Naive thymus-derived CD4-positive, alpha-beta T cell (primary cell): Measurements from ENCODE around the gene ATRN. TPM values are rescaled to one million over a fixed set of nuclear protein-coding genes. Genes with fewer than 3 reads are reported as not detected.
"Not testable (repeated sequence)": the region's sequence is repeated elsewhere in the genome, so short reads cannot be mapped to it uniquely, and the experiment has no call there.

Source experiments
- ATAC-seq: fragments of 150-1000 bp; cut with Tn5 transposase; 2 replicates; pipeline ENCODE4 v1.10.0; 2021; ENCODE audit warnings: mild to moderate bottlenecking, moderate library complexity
- CTCF ChIA-PET: fragments of 350-600 bp; sonication (Branson Sonifier 250); formaldehyde crosslinking; loops from one replicate; lab custom pipeline; 2021; ENCODE audit warnings: antibody characterized with exemption; lab: Charles Lee
- POLR2A ChIA-PET: fragments of 350-600 bp; sonication (Branson Sonifier 250); formaldehyde crosslinking; loops from one replicate; lab custom pipeline; 2021; ENCODE audit warnings: antibody characterized with exemption, inconsistent platforms; lab: Charles Lee
- DNase-seq, 9 donors: peaks; one replicate each; pipeline versions ENCODE4 v3.0.0 to v3.0.0-alpha.2; 2020 to 2022; ENCODE audit warnings: mixed read lengths in 1 of 9
- H3K27ac ChIP-seq: one replicate; pipeline ENCODE4 v1.7.0; 2013; ENCODE audit warnings: mild to moderate bottlenecking, low read depth, low read length, moderate library complexity
- H3K27me3 ChIP-seq, 2 donors: one replicate each; pipeline ENCODE4 v1.7.0; 2013; ENCODE audit warnings: low read length in 2 of 2, mild to moderate bottlenecking in 2 of 2, moderate library complexity in 2 of 2; ENCODE audit not compliant: control insufficient read depth in 2 of 2, insufficient read depth in 2 of 2
- H3K36me3 ChIP-seq, 3 experiments: 1 replicate in 2 of 3; 2 replicates in 1 of 3; pipeline ENCODE4 v1.7.0; 2013; ENCODE audit warnings: low read length in 3 of 3, mild to moderate bottlenecking in 3 of 3, moderate library complexity in 1 of 3; ENCODE audit not compliant: insufficient read depth in 3 of 3, control insufficient read depth in 2 of 3
- H3K4me1 ChIP-seq, 2 donors: one replicate each; pipeline ENCODE4 v1.7.0; 2013; ENCODE audit warnings: low read length in 2 of 2, mild to moderate bottlenecking in 2 of 2, moderate library complexity in 1 of 2; ENCODE audit not compliant: control insufficient read depth in 2 of 2, insufficient read depth in 2 of 2
- H3K4me3 ChIP-seq: 2 replicates; pipeline ENCODE4 v1.7.0; 2013; ENCODE audit warnings: mild to moderate bottlenecking, low read length
- H3K9me3 ChIP-seq, 3 experiments: 1 replicate in 2 of 3; 2 replicates in 1 of 3; pipeline ENCODE4 v1.7.0; 2013; ENCODE audit warnings: low read length in 3 of 3; ENCODE audit not compliant: control insufficient read depth in 2 of 3
- H3K27ac Mint-ChIP-seq, 9 donors: one replicate each; pipeline ENCODE4 v1.8.0; 2020 to 2022; ENCODE audit warnings: mixed read lengths in 9 of 9, mild to moderate bottlenecking in 8 of 9, moderate library complexity in 5 of 9, inconsistent platforms in 2 of 9
- H3K27me3 Mint-ChIP-seq, 5 donors: one replicate each; pipeline ENCODE4 v1.8.0; 2021 to 2022; ENCODE audit warnings: mixed read lengths in 5 of 5, mild to moderate bottlenecking in 1 of 5
- H3K36me3 Mint-ChIP-seq, 5 donors: one replicate each; pipeline ENCODE4 v1.8.0; 2020 to 2022; ENCODE audit warnings: mixed read lengths in 5 of 5, mild to moderate bottlenecking in 3 of 5, inconsistent platforms in 1 of 5
- H3K4me1 Mint-ChIP-seq, 7 donors: one replicate each; pipeline ENCODE4 v1.8.0; 2020 to 2022; ENCODE audit warnings: mixed read lengths in 7 of 7, mild to moderate bottlenecking in 3 of 7, inconsistent platforms in 1 of 7
- H3K4me3 Mint-ChIP-seq, 10 donors: one replicate each; pipeline ENCODE4 v1.8.0; 2020 to 2022; ENCODE audit warnings: mild to moderate bottlenecking in 10 of 10, mixed read lengths in 10 of 10, moderate library complexity in 6 of 10, inconsistent platforms in 2 of 10
- H3K9me3 Mint-ChIP-seq, 11 donors: one replicate each; pipeline ENCODE4 v1.8.0; 2020 to 2022; ENCODE audit warnings: mixed read lengths in 11 of 11, mild to moderate bottlenecking in 4 of 11, inconsistent platforms in 1 of 11, moderate library complexity in 1 of 11
- intact Hi-C, 2 donors: fragments of 100-400 bp; cut with micrococcal nuclease; formaldehyde crosslinking; loops; one replicate each; pipeline ENCODE4 v1.15.1; 2023
- polyA plus RNA-seq, 2 donors: library from polyadenylated mRNA; unstranded; fragments of 300-500 nt; fragmentation: Illumina TruSeq; gene quantifications; one replicate each; pipeline ENCODE4 v1.2.3, GENCODE V29; 2021
- total RNA-seq, 6 experiments: library from RNA in 5 of 6; stranded (reverse) in 5 of 6; gene quantifications; 1 replicate in 5 of 6; 2 replicates in 1 of 6; pipeline ENCODE4 v1.2.3 and lab custom pipeline; 2021 to 2026

ATRN gene
- total and polyA plus RNA-seq, 7 experiments from 2014 or later = 9.2 to 17.5 (median 12.9) TPM

DNA sequence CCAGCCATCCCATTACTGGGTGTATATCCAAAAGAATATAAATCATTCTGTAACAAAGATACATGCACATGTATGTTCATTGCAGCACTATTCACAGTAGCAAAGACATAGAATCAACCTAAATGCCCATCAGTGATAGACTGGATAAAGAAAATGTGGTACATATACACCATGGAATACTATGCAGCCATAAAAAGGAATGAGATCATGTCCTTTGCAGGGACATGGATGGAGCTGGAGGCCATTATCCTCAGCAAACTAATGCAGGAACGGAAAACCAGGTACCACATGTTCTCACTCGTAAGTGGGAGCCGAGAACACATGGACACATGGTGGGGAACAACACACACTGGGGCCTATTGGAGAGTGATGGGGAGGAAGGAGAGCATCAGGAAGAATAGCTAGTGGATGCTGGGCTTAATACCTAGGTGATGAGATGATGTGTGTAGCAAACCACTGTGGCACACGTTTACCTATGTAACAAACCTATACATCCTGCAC is 134.6 kb downstream of the ATRN start:
- H3K36me3 Mint-ChIP-seq = peaks cover 17 to 73% (median 43%) of the 10 kb centered on the region in 5 donors
- H3K27ac ChIP-seq, H3K4me3 ChIP-seq, POLR2A ChIA-PET, H3K4me1 Mint-ChIP-seq, ATAC-seq, CTCF ChIA-PET, H3K4me1 ChIP-seq, H3K27me3 Mint-ChIP-seq, H3K9me3 ChIP-seq, intact Hi-C loops, H3K4me3 Mint-ChIP-seq, H3K27ac Mint-ChIP-seq, H3K9me3 Mint-ChIP-seq, H3K27me3 ChIP-seq, DNase-seq: not testable (repeated sequence)
- peaks cover 3 to 14% (median 10%) of the 10 kb centered on the region in 3 experiments for H3K36me3 ChIP-seq

DNA sequence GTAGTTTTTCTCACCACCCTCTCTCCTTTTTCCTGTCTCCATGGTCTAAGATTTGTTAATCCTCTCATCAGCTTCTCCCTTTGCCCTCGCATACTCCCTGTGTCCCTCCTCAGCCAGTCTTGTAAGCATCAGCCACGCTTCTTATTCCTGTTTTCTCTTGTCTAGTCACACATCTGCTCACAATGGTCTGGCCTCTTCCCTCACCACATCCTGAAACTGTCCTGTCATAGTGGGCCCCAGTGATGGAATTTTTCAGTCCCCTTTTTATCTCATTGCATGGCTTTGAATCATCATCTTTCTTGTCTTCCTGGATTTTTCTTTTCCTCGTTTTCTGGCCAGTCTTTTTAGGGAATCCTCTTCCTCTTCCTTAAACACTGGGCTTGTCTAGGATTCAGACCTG is 135.2 kb downstream of the ATRN start:
- Histone ChIP-seq H3K9me3 (no peaks in the 10 kb centered on the region), H3K36me3 (peaks cover 3 to 12% (median 9%) of the 10 kb centered on the region in 3 experiments), H3K27ac (no peak overlapping the region), H3K27me3 (no peaks in the 10 kb centered on the region), H3K4me3 (no peak overlapping the region), H3K4me1 (no peaks in the 10 kb centered on the region)
- no peak for ATAC-seq
- Mint-ChIP-seq H3K27ac (peak overlapping the region in 2 of 9 donors; percentile 3 to 29), H3K4me3 (no peak overlapping the region), H3K4me1 (peaks cover 0 to 2% (median 0%) of the 10 kb centered on the region in 7 donors), H3K36me3 (peaks cover 15 to 71% (median 43%) of the 10 kb centered on the region in 5 donors), H3K9me3 (no peaks in the 10 kb centered on the region), H3K27me3 (no peaks in the 10 kb centered on the region)
- DNase-seq = no peak
- ChIA-PET POLR2A (interaction anchor here (0.6 kb wide), 1 partner anchor 1565 kb away, joined by 4 read pairs; no protein-coding TSS in a partner anchor), CTCF (no interaction called here)
- intact Hi-C loops = no loop called here

DNA sequence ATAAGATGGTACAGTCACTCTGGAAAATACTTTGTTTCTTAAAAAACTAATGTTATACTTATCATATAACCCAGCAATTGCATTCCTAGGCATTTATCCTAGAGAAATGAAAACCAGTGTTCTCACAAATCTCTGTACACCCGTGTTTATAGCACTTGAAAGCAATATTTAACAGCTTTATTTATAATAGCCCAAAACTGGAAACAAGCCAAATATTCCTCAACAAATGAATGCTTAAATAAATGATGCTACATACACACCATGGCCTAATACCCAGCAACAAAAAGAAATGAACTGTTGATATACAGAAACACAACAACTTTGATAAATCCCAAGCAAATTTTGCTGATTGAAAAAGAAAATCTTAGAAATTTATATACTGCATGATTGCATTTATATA is 141.1 kb downstream of the ATRN start:
- no peak overlapping the region for H3K27ac Mint-ChIP-seq
- no peak overlapping the region for H3K4me3 Mint-ChIP-seq

DNA sequence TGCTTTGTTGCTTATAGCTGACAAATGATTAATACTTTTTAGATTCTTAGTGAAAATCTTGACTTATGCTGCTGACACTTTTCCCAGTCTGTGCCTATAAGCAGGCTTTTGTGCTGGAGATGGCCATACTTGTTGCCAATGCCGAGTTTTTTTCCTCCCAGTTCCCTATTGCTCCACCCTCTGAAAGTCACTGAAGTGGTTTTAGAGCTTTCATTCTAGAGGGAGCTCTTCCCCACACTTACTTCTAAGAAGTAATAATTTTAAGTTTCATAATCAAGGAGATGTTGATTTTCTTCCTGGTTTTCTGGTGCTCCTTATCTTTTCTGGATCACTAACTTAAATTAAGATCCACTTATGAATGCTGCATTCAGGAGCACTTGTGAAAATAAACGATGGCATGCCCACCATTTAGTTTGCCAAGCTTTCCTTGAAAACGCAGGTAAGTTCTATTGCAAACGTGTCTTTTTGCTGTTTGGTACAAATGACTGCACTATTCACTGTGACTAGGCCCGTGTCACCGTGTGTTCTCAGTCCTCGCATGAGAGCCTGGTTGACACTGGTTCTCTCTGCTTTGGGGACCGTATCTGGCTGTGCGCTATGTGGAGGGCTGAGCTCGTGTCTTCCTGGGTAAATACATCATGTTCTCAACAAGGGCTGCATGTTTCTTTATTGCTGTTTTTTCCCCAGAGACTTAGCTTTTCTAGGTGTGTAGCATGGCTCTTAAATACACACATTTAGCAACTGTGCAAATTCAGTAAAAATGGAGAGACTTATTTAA is 142.2 kb downstream of the ATRN start:
- ATAC-seq = no peak
- no peak overlapping the region for H3K4me3 ChIP-seq
- Mint-ChIP-seq H3K4me3 (no peak overlapping the region), H3K27me3 (no peaks in the 10 kb centered on the region), H3K4me1 (no peaks in the 10 kb centered on the region), H3K36me3 (peaks cover 0 to 57% (median 23%) of the 10 kb centered on the region in 5 donors), H3K27ac (peak overlapping the region in 1 of 9 donors; percentile 45), H3K9me3 (no peaks in the 10 kb centered on the region)
- no peak overlapping the region for H3K27ac ChIP-seq
- CTCF ChIA-PET = no interaction called here
- H3K27me3 ChIP-seq = no peaks in the 10 kb centered on the region
- no peaks in the 10 kb centered on the region for H3K4me1 ChIP-seq
- POLR2A ChIA-PET = no interaction called here
- no peak for DNase-seq
- H3K9me3 ChIP-seq = no peaks in the 10 kb centered on the region
- H3K36me3 ChIP-seq = peaks cover 0 to 3% (median 3%) of the 10 kb centered on the region in 3 experiments
- intact Hi-C loops = no loop called here

More for the DNA sequence above, 141.1 kb downstream of the ATRN start:
- no peaks in the 10 kb centered on the region for H3K27me3 Mint-ChIP-seq
- no peaks in the 10 kb centered on the region for H3K9me3 Mint-ChIP-seq
- ChIA-PET POLR2A (no interaction called here), CTCF (interaction anchor here (0.6 kb wide), 1 partner anchor 9 kb away, joined by 4 read pairs; no protein-coding TSS in a partner anchor)
- no peaks in the 10 kb centered on the region for H3K4me1 Mint-ChIP-seq
- Histone ChIP-seq H3K27ac (no peak overlapping the region), H3K4me3 (no peak overlapping the region), H3K27me3 (no peaks in the 10 kb centered on the region), H3K9me3 (no peaks in the 10 kb centered on the region), H3K4me1 (no peaks in the 10 kb centered on the region), H3K36me3 (peaks cover 0 to 3% (median 3%) of the 10 kb centered on the region in 3 experiments)
- intact Hi-C loops = no loop called here
- no peak for DNase-seq
- H3K36me3 Mint-ChIP-seq = peaks cover 0 to 55% (median 14%) of the 10 kb centered on the region in 5 donors
- ATAC-seq = no peak

DNA sequence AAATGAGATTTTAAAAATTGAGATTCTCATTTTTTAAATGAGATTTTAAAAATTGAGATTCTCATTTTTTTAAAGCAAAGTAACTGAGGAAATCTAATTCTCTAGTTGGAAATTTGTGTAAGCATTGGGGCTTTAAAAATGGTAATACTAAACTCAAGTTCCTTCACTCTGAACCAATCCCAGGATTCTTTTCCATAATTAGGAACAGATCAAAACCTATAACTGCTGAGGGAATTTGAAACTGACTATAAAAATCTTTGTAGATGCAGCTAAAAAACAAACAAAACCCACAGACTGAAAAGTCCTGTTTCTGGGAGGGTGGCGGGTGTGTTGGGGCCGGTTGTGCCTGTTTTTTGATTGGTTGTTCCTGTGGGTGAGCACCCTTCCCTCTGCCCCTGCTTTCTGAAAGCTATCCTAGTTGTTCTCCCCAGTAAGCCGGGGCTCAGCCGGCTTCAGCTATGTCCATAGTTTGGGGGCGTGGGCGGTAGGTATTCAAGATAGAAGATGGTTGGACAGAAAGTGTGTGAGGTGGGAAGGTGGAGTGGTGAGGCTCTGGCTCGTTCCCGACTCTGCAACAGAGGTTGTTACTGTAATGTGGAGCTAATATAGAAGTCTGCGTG is 143.1 kb downstream of the ATRN start:
- no peak overlapping the region for H3K27ac ChIP-seq
- CTCF ChIA-PET = no interaction called here

DNA sequence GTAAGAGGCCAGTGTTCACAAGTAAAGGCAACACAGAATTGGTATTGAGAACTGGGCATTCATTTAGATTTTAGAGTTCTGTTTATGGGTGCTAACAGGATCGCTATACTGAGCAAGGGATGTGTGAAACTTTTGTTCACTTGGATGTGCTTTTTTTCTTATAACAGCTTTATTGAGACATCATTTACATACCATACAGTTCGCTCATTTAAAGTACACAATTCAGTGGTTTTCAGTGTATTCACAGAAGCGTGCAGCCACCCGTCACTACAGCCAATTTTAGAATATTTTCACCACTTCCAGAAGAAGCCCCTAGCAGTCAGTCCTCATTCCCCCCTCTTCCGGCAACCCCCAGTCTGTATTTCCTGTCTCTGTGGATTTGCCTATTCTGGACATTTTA is 143.6 kb downstream of the ATRN start:
- CTCF ChIA-PET = no interaction called here
- no peaks in the 10 kb centered on the region for H3K27me3 Mint-ChIP-seq
- ATAC-seq = no peak

More for the DNA sequence above, 143.1 kb downstream of the ATRN start:
- H3K27me3 ChIP-seq = no peaks in the 10 kb centered on the region
- Mint-ChIP-seq H3K27me3 (no peaks in the 10 kb centered on the region), H3K4me3 (no peak overlapping the region), H3K9me3 (no peaks in the 10 kb centered on the region), H3K4me1 (no peaks in the 10 kb centered on the region), H3K36me3 (peaks cover 0 to 59% (median 25%) of the 10 kb centered on the region in 5 donors), H3K27ac (no peak overlapping the region)
- no peaks in the 10 kb centered on the region for H3K9me3 ChIP-seq
- ATAC-seq (no peak), DNase-seq (no peak)
- POLR2A ChIA-PET = no interaction called here
- intact Hi-C loops = no loop called here
- peaks cover 0 to 3% (median 3%) of the 10 kb centered on the region in 3 experiments for H3K36me3 ChIP-seq
- H3K4me1 ChIP-seq = no peaks in the 10 kb centered on the region
- H3K4me3 ChIP-seq = no peak overlapping the region

More for the DNA sequence above, 143.6 kb downstream of the ATRN start:
- Mint-ChIP-seq H3K4me3 (no peak overlapping the region), H3K36me3 (peaks cover 0 to 58% (median 20%) of the 10 kb centered on the region in 5 donors), H3K4me1 (no peaks in the 10 kb centered on the region), H3K9me3 (no peaks in the 10 kb centered on the region), H3K27ac (no peak overlapping the region)
- intact Hi-C loops = no loop called here
- DNase-seq = no peak
- Histone ChIP-seq H3K27me3 (no peaks in the 10 kb centered on the region), H3K4me1 (no peaks in the 10 kb centered on the region), H3K36me3 (peaks cover 0 to 3% (median 3%) of the 10 kb centered on the region in 3 experiments), H3K4me3 (no peak overlapping the region), H3K9me3 (no peaks in the 10 kb centered on the region), H3K27ac (no peak overlapping the region)
- POLR2A ChIA-PET = no interaction called here
